Smooth muscle cell (in vitro differentiated cells): Measurements from ENCODE around the gene RFT1. TPM values are rescaled to one million over a fixed set of nuclear protein-coding genes. Genes with fewer than 3 reads are reported as not detected.

Experiments used
- DNase-seq: peaks from one replicate; lab custom pipeline; 2025; ENCODE audit not compliant: unreplicated experiment; lab: John Stamatoyannopoulos, UW
- H2AFZ ChIP-seq: fragments of 200-600 bp; sonication (generic); 2 replicates; pipeline ENCODE4 v1.6.0; 2016; ENCODE audit warnings: antibody characterized with exemption, low read depth, mild to moderate bottlenecking
- H3F3A ChIP-seq: fragments of 200-600 bp; sonication (generic); 2 replicates; pipeline ENCODE4 v1.6.0; 2017; ENCODE audit warnings: antibody characterized with exemption, low read depth
- H3K27ac ChIP-seq: fragments of 200-600 bp; sonication (generic); 2 replicates; pipeline ENCODE4 v1.5.1; 2016; ENCODE audit warnings: low read depth, mild to moderate bottlenecking
- H3K27me3 ChIP-seq: fragments of 200-600 bp; sonication (generic); 2 replicates; pipeline ENCODE4 v1.6.1; 2016; ENCODE audit warnings: low read depth, mild to moderate bottlenecking
- H3K36me3 ChIP-seq: fragments of 200-600 bp; sonication (generic); 2 replicates; pipeline ENCODE4 v1.5.1; 2016; ENCODE audit warnings: low read depth
- H3K4me1 ChIP-seq: fragments of 200-600 bp; sonication (generic); 2 replicates; pipeline ENCODE4 v1.5.1; 2016; ENCODE audit warnings: low read depth
- H3K4me2 ChIP-seq: fragments of 200-600 bp; sonication (generic); 2 replicates; pipeline ENCODE4 v1.6.0; 2016; ENCODE audit warnings: mild to moderate bottlenecking
- H3K4me3 ChIP-seq: fragments of 200-600 bp; sonication (generic); 2 replicates; pipeline ENCODE4 v1.5.1; 2016; ENCODE audit warnings: mild to moderate bottlenecking
- H3K79me2 ChIP-seq: fragments of 200-600 bp; sonication (generic); 2 replicates; pipeline ENCODE4 v1.6.0; 2016; ENCODE audit warnings: low read depth, mild to moderate bottlenecking
- H3K9ac ChIP-seq: fragments of 200-600 bp; sonication (generic); 2 replicates; pipeline ENCODE4 v1.6.0; 2016; ENCODE audit warnings: low read depth
- H3K9me3 ChIP-seq: fragments of 200-600 bp; sonication (generic); replicated peaks from 2 replicates; pipeline ENCODE4 v1.5.1; 2016; ENCODE audit warnings: low read depth
- H4K20me1 ChIP-seq: fragments of 200-600 bp; sonication (generic); 2 replicates; pipeline ENCODE4 v1.6.0; 2016; ENCODE audit warnings: low read depth
- WGBS: methylation state at CpG from one replicate; pipeline ENCODE4 v1.1.7; 2016; ENCODE audit warnings: low lambda C conversion rate; 5-methylcytosine and 5-hydroxymethylcytosine counted together
- polyA plus RNA-seq: library from polyadenylated mRNA; unstranded; fragments of >200 nt; fragmentation: Nextera tagmentation; extraction: Ambion mirVana; gene quantifications from 2 replicates; pipeline ENCODE4 v1.2.1, GENCODE V29; 2016
- total RNA-seq: library from RNA; depleted of rRNA; stranded (reverse); fragments of >200 nt; gene quantifications from 2 replicates; pipeline ENCODE4 v1.2.3, GENCODE V29; 2014
- TF ChIP-seq, protein P1 (sequence below): fragments of 200-600 bp; sonication (generic); IDR thresholded peaks from 2 replicates; pipeline ENCODE4 v1.5.1; 2017; ENCODE audit warnings: borderline replicate concordance, mild to moderate bottlenecking, antibody characterized with exemption; ENCODE audit not compliant: insufficient read depth, poor library complexity, severe bottlenecking

RFT1 gene
- total and polyA plus RNA-seq, 2 experiments from 2014 or later: 13.3 to 25.7 TPM

- H3K4me1 ChIP-seq: no peaks in the 10 kb centered on the region
- no peaks in the 10 kb centered on the region for H3K79me2 ChIP-seq
- peak overlapping the region; percentile 97 for H2AFZ ChIP-seq
- TF ChIP-seq, protein P1, sequence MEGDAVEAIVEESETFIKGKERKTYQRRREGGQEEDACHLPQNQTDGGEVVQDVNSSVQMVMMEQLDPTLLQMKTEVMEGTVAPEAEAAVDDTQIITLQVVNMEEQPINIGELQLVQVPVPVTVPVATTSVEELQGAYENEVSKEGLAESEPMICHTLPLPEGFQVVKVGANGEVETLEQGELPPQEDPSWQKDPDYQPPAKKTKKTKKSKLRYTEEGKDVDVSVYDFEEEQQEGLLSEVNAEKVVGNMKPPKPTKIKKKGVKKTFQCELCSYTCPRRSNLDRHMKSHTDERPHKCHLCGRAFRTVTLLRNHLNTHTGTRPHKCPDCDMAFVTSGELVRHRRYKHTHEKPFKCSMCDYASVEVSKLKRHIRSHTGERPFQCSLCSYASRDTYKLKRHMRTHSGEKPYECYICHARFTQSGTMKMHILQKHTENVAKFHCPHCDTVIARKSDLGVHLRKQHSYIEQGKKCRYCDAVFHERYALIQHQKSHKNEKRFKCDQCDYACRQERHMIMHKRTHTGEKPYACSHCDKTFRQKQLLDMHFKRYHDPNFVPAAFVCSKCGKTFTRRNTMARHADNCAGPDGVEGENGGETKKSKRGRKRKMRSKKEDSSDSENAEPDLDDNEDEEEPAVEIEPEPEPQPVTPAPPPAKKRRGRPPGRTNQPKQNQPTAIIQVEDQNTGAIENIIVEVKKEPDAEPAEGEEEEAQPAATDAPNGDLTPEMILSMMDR: no peak
- H3K27ac ChIP-seq: no peak overlapping the region
- H3K4me2 ChIP-seq: peak overlapping the region; percentile 98
- H3K4me3 ChIP-seq: peak overlapping the region; percentile 94
- H3F3A ChIP-seq: no peaks in the 10 kb centered on the region
- H4K20me1 ChIP-seq: peaks cover 35% of the 10 kb centered on the region
- H3K9ac ChIP-seq: peak overlapping the region; percentile 70
- no peaks in the 10 kb centered on the region for H3K9me3 ChIP-seq
- H3K36me3 ChIP-seq: no peaks in the 10 kb centered on the region
- no peak for DNase-seq
- no peaks in the 10 kb centered on the region for H3K27me3 ChIP-seq
- WGBS: 2% methylated on average over 15 of the region's 41 CpGs
Measured at GRCh38 chr3:53161450-53161819, 31.2 kb upstream of the RFT1 start.

- Histone ChIP-seq H3K27ac (peak within 1 kb of the TSS; percentile 40), H3K27me3 (peaks cover 3% of the 10 kb centered on the region), H2AFZ (peak within 1 kb of the TSS; percentile 97), H3F3A (no peaks in the 10 kb centered on the region), H4K20me1 (peaks cover 29% of the 10 kb centered on the region), H3K36me3 (no peaks in the 10 kb centered on the region), H3K4me1 (no peaks in the 10 kb centered on the region), H3K79me2 (no peaks in the 10 kb centered on the region), H3K9me3 (no peaks in the 10 kb centered on the region), H3K4me3 (peak within 1 kb of the TSS; percentile 94), H3K9ac (peak within 1 kb of the TSS; percentile 71), H3K4me2 (peak within 1 kb of the TSS; percentile 98)
- TF ChIP-seq, protein P1: peak; percentile 14
- DNase-seq: peak; percentile 76
- 0% methylated on average over 41 of the region's 88 CpGs for WGBS
Measured at GRCh38 chr3:53160660-53161449, 30.6 kb upstream of the RFT1 start, which contains the start of gene PRKCD. PRKCD (plus strand) TSS chr3:53161209; CDS start chr3:53178423, 17,214 bp downstream.

GRCh38 chr3:53160061-53160659 lies 29.9 kb upstream of the RFT1 start:
- peaks cover 6% of the 10 kb centered on the region for H3K27me3 ChIP-seq
- H2AFZ ChIP-seq: peak overlapping the region; percentile 92
- H3K79me2 ChIP-seq: no peaks in the 10 kb centered on the region
- no peaks in the 10 kb centered on the region for H3K36me3 ChIP-seq
- peak overlapping the region; percentile 94 for H3K4me3 ChIP-seq
- TF ChIP-seq, protein P1: no peak
- DNase-seq: no peak
- 47% methylated on average over 4 of the region's 4 CpGs for WGBS
- H3K27ac ChIP-seq: no peak overlapping the region
- H3F3A ChIP-seq: no peaks in the 10 kb centered on the region
- no peak overlapping the region for H3K9ac ChIP-seq
- peak overlapping the region; percentile 98 for H3K4me2 ChIP-seq
- H3K4me1 ChIP-seq: no peaks in the 10 kb centered on the region
- no peaks in the 10 kb centered on the region for H3K9me3 ChIP-seq
- peaks cover 22% of the 10 kb centered on the region for H4K20me1 ChIP-seq
